Sigmoid colon (tissue), 7 donors: ENCODE results near the gene SOX3. TPM values are rescaled to one million over a fixed set of nuclear protein-coding genes. Genes with fewer than 3 reads are reported as not detected.

Experiments
- DNase-seq: peaks from one replicate; pipeline ENCODE4 v3.0.0-alpha.2; 2019
- H3K27ac ChIP-seq, 4 donors: fragments of 200-600 bp; sonication (generic); one replicate each; pipeline ENCODE4 v1.5.1; 2016 to 2019; ENCODE audit warnings: mild to moderate bottlenecking in 1 of 4
- H3K27me3 ChIP-seq, 3 donors: fragments of 200-600 bp; sonication (generic); one replicate each; pipeline ENCODE4 v1.5.1; 2019; ENCODE audit warnings: mild to moderate bottlenecking in 1 of 3
- H3K36me3 ChIP-seq, 4 donors: fragments of 200-600 bp; sonication (generic); one replicate each; pipeline ENCODE4 v1.5.1; 2016 to 2019
- H3K4me1 ChIP-seq, 4 donors: fragments of 200-600 bp; sonication (generic); one replicate each; pipeline ENCODE4 v1.5.1; 2017 to 2019
- H3K4me3 ChIP-seq, 4 donors: fragments of 200-600 bp; sonication (generic); one replicate each; pipeline ENCODE4 v1.5.1; 2017 to 2019; ENCODE audit warnings: mild to moderate bottlenecking in 2 of 4, moderate library complexity in 1 of 4
- H3K9me3 ChIP-seq, 4 donors: fragments of 200-600 bp in 3 of 4; sonication (generic) in 3 of 4; one replicate each; pipeline versions ENCODE4 v1.5.1 to v1.6.1; 2013 to 2019
- EP300 ChIP-seq, 4 donors: sonication (generic); formaldehyde crosslinking; IDR thresholded peaks; one replicate each; pipeline ENCODE4 v1.6.1; 2017; ENCODE audit warnings: antibody characterized with exemption in 4 of 4
- POLR2A ChIP-seq, 2 donors: fragments of 450-650 bp; IDR thresholded peaks; one replicate each; pipeline ENCODE4 v1.6.1; 2016; ENCODE audit warnings: antibody characterized with exemption in 2 of 2, mild to moderate bottlenecking in 2 of 2, moderate library complexity in 2 of 2
- POLR2AphosphoS5 ChIP-seq, 4 donors: sonication (generic); formaldehyde crosslinking; IDR thresholded peaks; one replicate each; pipeline ENCODE4 v1.6.1; 2017; ENCODE audit warnings: antibody characterized with exemption in 4 of 4
- WGBS, 2 donors: extraction: QIAGEN DNeasy Blood & Tissue Kit; methylation state at CpG; one replicate each; pipeline ENCODE4 v1.1.7; 2013; 5-methylcytosine and 5-hydroxymethylcytosine counted together
- intact Hi-C: fragments of 100-400 bp; cut with DNase I; formaldehyde crosslinking; loops from one replicate; pipeline ENCODE4 v1.15.1; 2023
- polyA plus RNA-seq, 3 donors: library from polyadenylated mRNA; stranded (reverse); fragments of 200-250 nt; gene quantifications; one replicate each; pipeline ENCODE4 v1.2.3, GENCODE V29; 2013
- total RNA-seq, 4 donors: library from RNA; depleted of rRNA; stranded (reverse); fragments of >200 nt; gene quantifications; one replicate each; pipeline ENCODE4 v1.1.0, GENCODE V29; 2016
- TF ChIP-seq, protein P1 (sequence below), 4 experiments: fragments of 450-650 bp in 3 of 4; fragments of 200-600 bp in 1 of 4; IDR thresholded peaks; one replicate each; pipeline ENCODE4 v1.5.1; 2016 to 2019; ENCODE audit warnings: antibody characterized with exemption in 4 of 4, mild to moderate bottlenecking in 3 of 4, moderate library complexity in 2 of 4
- donor health status: healthy with polysubstance abuse.
- donor health status: Bipolar disorder and iron deficiency.
- donor health status: healthy.

The SOX3 gene
- total and polyA plus RNA-seq, 7 donors, result not detected

GRCh38 chrX:140509468-140510305 lies 4.8 kb upstream of the SOX3 start:
- DNase-seq, result no peak
- intact Hi-C loops, result loop anchor here (10.0 kb wide), 1 partner anchor 215 kb away; no protein-coding TSS in a partner anchor
- H3K9me3 ChIP-seq, result no peaks in the 10 kb centered on the region
- H3K4me3 ChIP-seq, result no peak overlapping the region
- no peak overlapping the region for H3K27ac ChIP-seq
- TF ChIP-seq, protein P1, sequence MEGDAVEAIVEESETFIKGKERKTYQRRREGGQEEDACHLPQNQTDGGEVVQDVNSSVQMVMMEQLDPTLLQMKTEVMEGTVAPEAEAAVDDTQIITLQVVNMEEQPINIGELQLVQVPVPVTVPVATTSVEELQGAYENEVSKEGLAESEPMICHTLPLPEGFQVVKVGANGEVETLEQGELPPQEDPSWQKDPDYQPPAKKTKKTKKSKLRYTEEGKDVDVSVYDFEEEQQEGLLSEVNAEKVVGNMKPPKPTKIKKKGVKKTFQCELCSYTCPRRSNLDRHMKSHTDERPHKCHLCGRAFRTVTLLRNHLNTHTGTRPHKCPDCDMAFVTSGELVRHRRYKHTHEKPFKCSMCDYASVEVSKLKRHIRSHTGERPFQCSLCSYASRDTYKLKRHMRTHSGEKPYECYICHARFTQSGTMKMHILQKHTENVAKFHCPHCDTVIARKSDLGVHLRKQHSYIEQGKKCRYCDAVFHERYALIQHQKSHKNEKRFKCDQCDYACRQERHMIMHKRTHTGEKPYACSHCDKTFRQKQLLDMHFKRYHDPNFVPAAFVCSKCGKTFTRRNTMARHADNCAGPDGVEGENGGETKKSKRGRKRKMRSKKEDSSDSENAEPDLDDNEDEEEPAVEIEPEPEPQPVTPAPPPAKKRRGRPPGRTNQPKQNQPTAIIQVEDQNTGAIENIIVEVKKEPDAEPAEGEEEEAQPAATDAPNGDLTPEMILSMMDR (IDR thresholded peaks at IDR 0.05), result no peak
- TF ChIP-seq EP300 (IDR thresholded peaks at IDR 0.05) (no peak), POLR2AphosphoS5 (IDR thresholded peaks at IDR 0.05) (no peak), POLR2A (IDR thresholded peaks at IDR 0.05) (no peak)
- WGBS, 2 donors, result 10 to 26% methylated on average over 30 of the region's 30 CpGs
- H3K4me1 ChIP-seq, result peaks cover 0 to 20% (median 17%) of the 10 kb centered on the region in 4 donors
- peaks cover 55 to 83% (median 64%) of the 10 kb centered on the region in 3 donors for H3K27me3 ChIP-seq
- no peaks in the 10 kb centered on the region for H3K36me3 ChIP-seq

- TF ChIP-seq, protein P1 (IDR thresholded peaks at IDR 0.05), result no peak
- TF ChIP-seq POLR2A (IDR thresholded peaks at IDR 0.05) (no peak), EP300 (IDR thresholded peaks at IDR 0.05) (no peak), POLR2AphosphoS5 (IDR thresholded peaks at IDR 0.05) (no peak)
- peaks cover 62 to 90% (median 71%) of the 10 kb centered on the region in 3 donors for H3K27me3 ChIP-seq
- H3K9me3 ChIP-seq, result no peaks in the 10 kb centered on the region
- DNase-seq, result no peak
- WGBS, 2 donors, result 7 to 25% methylated on average over 16 of the region's 16 CpGs
- no peak overlapping the region for H3K27ac ChIP-seq
- H3K4me1 ChIP-seq, result peaks cover 0 to 26% (median 23%) of the 10 kb centered on the region in 4 donors
- H3K36me3 ChIP-seq, result no peaks in the 10 kb centered on the region
- intact Hi-C loops, result loop anchor here (10.0 kb wide), 1 partner anchor 216 kb away; no protein-coding TSS in a partner anchor
- no peak overlapping the region for H3K4me3 ChIP-seq
Observed at GRCh38 chrX:140508958-140509357, 4.1 kb upstream of the SOX3 start.

DNA sequence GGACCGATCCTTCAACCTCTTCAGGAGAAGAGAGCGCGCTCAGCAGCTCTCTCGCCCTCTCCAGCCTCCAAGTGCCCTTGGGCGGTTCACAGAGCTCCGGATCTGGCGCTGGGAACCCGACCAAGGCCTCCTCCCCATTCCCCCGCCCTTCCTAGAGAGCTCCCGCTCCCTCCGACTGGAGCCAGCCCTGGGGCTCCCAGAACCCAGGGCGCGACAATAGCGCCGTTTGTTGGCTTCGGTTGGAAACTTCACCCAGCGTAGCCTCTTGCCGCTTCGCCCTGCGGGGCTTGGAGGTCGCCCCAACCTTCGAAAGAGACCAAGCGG lies 3.1 kb upstream of the SOX3 start:
- no peak overlapping the region for H3K27ac ChIP-seq
- H3K4me3 ChIP-seq, result no peak overlapping the region
- H3K9me3 ChIP-seq, result no peaks in the 10 kb centered on the region
- DNase-seq, result no peak
- intact Hi-C loops, result loop anchor here (10.0 kb wide), 1 partner anchor 217 kb away; no protein-coding TSS in a partner anchor
- H3K4me1 ChIP-seq, result peaks cover 0 to 28% (median 25%) of the 10 kb centered on the region in 4 donors
- WGBS, 2 donors, result 4 to 12% methylated on average over 23 of the region's 23 CpGs
- TF ChIP-seq EP300 (IDR thresholded peaks at IDR 0.05), result no peak
- TF ChIP-seq POLR2A (IDR thresholded peaks at IDR 0.05), result no peak
- TF ChIP-seq, protein P1 (IDR thresholded peaks at IDR 0.05), result no peak
- no peak for TF ChIP-seq POLR2AphosphoS5 (IDR thresholded peaks at IDR 0.05)
- H3K27me3 ChIP-seq, result peaks cover 63 to 95% (median 72%) of the 10 kb centered on the region in 3 donors
- H3K36me3 ChIP-seq, result no peaks in the 10 kb centered on the region

- WGBS, 2 donors, result 6 to 9% methylated on average over 36 of the region's 36 CpGs
- H3K27me3 ChIP-seq, result peaks cover 69 to 96% (median 75%) of the 10 kb centered on the region in 3 donors
- H3K4me1 ChIP-seq, result peaks cover 0 to 34% (median 27%) of the 10 kb centered on the region in 4 donors
- H3K9me3 ChIP-seq, result no peaks in the 10 kb centered on the region
- intact Hi-C loops, result loop anchor here (10.0 kb wide), 1 partner anchor 217 kb away; no protein-coding TSS in a partner anchor
- no peak for DNase-seq
- H3K36me3 ChIP-seq, result no peaks in the 10 kb centered on the region
- H3K4me3 ChIP-seq, result no peak overlapping the region
- TF ChIP-seq POLR2AphosphoS5 (IDR thresholded peaks at IDR 0.05) (no peak), POLR2A (IDR thresholded peaks at IDR 0.05) (no peak), EP300 (IDR thresholded peaks at IDR 0.05) (no peak)
- TF ChIP-seq, protein P1 (IDR thresholded peaks at IDR 0.05), result no peak
- H3K27ac ChIP-seq, result no peak overlapping the region
Observed at GRCh38 chrX:140507223-140507981, 2.5 kb upstream of the SOX3 start.
